Osteocyte (in vitro differentiated cells): ENCODE results near the gene HSD3B2. TPM values are rescaled to one million over a fixed set of nuclear protein-coding genes. Genes with fewer than 3 reads are reported as not detected.

ENCODE experiments used
- DNase-seq: peaks from one replicate; pipeline ENCODE4 v3.0.0; 2021; ENCODE audit warnings: mixed read lengths; ENCODE audit not compliant: unreplicated experiment; ENCODE audit errors: extremely low spot score
- H3K27ac Mint-ChIP-seq: one replicate; pipeline ENCODE4 v1.8.0; 2021; ENCODE audit warnings: mild to moderate bottlenecking, mixed read lengths; ENCODE audit not compliant: unreplicated experiment
- H3K27me3 Mint-ChIP-seq: one replicate; pipeline ENCODE4 v1.8.0; 2021; ENCODE audit warnings: mixed read lengths; ENCODE audit not compliant: unreplicated experiment
- H3K36me3 Mint-ChIP-seq: one replicate; pipeline ENCODE4 v1.8.0; 2021; ENCODE audit warnings: mixed read lengths; ENCODE audit not compliant: unreplicated experiment
- H3K4me1 Mint-ChIP-seq: one replicate; pipeline ENCODE4 v1.8.0; 2021; ENCODE audit warnings: mixed read lengths; ENCODE audit not compliant: unreplicated experiment
- H3K4me3 Mint-ChIP-seq: one replicate; pipeline ENCODE4 v1.8.0; 2021; ENCODE audit warnings: mild to moderate bottlenecking, moderate library complexity, mixed read lengths; ENCODE audit not compliant: unreplicated experiment
- H3K9me3 Mint-ChIP-seq: one replicate; pipeline ENCODE4 v1.8.0; 2021; ENCODE audit warnings: mixed read lengths; ENCODE audit not compliant: unreplicated experiment
- total RNA-seq: library from RNA; stranded (reverse); gene quantifications from 2 replicates; pipeline ENCODE4 v1.2.1, GENCODE V29; 2021
- TF ChIP-seq, protein P1 (sequence below): fragments of 200-600 bp; sonication (generic); IDR thresholded peaks from 2 replicates; pipeline ENCODE4 v1.5.0; 2021; ENCODE audit warnings: antibody characterized with exemption, mild to moderate bottlenecking, moderate library complexity

The HSD3B2 gene
- total RNA-seq, 1 donor from 2014 or later = not detected

- Mint-ChIP-seq H3K36me3 (no peaks in the 10 kb centered on the region), H3K4me1 (no peaks in the 10 kb centered on the region), H3K4me3 (no peak overlapping the region), H3K27me3 (peaks cover 4% of the 10 kb centered on the region), H3K9me3 (no peaks in the 10 kb centered on the region), H3K27ac (no peak overlapping the region)
- TF ChIP-seq, protein P1, sequence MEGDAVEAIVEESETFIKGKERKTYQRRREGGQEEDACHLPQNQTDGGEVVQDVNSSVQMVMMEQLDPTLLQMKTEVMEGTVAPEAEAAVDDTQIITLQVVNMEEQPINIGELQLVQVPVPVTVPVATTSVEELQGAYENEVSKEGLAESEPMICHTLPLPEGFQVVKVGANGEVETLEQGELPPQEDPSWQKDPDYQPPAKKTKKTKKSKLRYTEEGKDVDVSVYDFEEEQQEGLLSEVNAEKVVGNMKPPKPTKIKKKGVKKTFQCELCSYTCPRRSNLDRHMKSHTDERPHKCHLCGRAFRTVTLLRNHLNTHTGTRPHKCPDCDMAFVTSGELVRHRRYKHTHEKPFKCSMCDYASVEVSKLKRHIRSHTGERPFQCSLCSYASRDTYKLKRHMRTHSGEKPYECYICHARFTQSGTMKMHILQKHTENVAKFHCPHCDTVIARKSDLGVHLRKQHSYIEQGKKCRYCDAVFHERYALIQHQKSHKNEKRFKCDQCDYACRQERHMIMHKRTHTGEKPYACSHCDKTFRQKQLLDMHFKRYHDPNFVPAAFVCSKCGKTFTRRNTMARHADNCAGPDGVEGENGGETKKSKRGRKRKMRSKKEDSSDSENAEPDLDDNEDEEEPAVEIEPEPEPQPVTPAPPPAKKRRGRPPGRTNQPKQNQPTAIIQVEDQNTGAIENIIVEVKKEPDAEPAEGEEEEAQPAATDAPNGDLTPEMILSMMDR = no peak
- no peak for DNase-seq
Observed at GRCh38 chr1:119384591-119384990, 30.4 kb upstream of the HSD3B2 start.

DNA sequence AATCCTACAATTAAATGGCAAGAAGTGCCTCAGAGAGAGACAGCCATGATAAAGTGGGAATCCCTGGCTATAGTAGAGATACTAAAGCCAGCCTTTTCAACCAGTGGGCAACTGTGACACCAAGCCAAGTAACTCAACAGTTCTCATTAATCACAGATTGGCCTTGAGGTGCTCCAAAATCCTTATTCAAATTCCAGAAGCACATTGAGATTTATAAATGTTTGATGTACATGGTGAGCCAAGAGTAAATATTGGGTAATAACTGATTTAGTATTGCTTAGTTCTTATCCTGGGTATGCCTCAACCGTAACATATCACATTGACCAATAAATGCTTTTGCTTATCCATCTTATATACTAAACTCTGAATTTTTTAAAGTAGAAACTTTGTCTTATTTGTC is 29.3 kb upstream of the HSD3B2 start:
- no peaks in the 10 kb centered on the region for H3K9me3 Mint-ChIP-seq
- peaks cover under 1% of the 10 kb centered on the region for H3K27me3 Mint-ChIP-seq
- no peak for DNase-seq

GRCh38 chr1:119387858-119388257 is 27.1 kb upstream of the HSD3B2 start:
- Mint-ChIP-seq H3K4me3 (no peak overlapping the region), H3K36me3 (no peaks in the 10 kb centered on the region), H3K9me3 (no peaks in the 10 kb centered on the region), H3K27me3 (no peaks in the 10 kb centered on the region), H3K27ac (no peak overlapping the region), H3K4me1 (peaks cover 3% of the 10 kb centered on the region)
- TF ChIP-seq, protein P1 = no peak
- DNase-seq = no peak

More for the DNA sequence above, 29.3 kb upstream of the HSD3B2 start:
- H3K4me3 Mint-ChIP-seq = no peak overlapping the region
- no peak overlapping the region for H3K27ac Mint-ChIP-seq
- H3K36me3 Mint-ChIP-seq = no peaks in the 10 kb centered on the region
- no peaks in the 10 kb centered on the region for H3K4me1 Mint-ChIP-seq
- TF ChIP-seq, protein P1 = no peak

DNA sequence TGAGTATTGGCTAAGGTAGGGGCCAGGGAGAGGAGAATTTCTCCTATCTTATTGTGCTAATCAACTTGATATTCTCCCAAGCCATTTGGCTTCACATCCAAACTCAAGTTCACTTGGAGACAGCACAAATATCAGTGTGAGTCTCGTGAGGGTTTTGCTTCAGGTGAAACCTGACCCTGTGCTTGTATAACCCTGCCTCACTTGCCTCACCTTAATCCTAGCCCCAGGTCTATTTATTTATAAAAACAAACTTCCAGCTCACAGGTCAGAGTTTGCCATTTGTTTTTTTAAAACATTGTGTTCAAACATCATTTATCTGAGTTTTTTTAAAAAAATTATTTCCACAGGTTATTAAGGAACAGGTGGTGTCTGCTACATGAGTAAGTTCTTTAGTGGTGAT is 26.5 kb upstream of the HSD3B2 start:
- no peak overlapping the region for H3K27ac Mint-ChIP-seq
- peaks cover 3% of the 10 kb centered on the region for H3K4me1 Mint-ChIP-seq
- H3K36me3 Mint-ChIP-seq = no peaks in the 10 kb centered on the region
- no peaks in the 10 kb centered on the region for H3K27me3 Mint-ChIP-seq
- no peak for DNase-seq
- TF ChIP-seq, protein P1 = no peak
- H3K4me3 Mint-ChIP-seq = no peak overlapping the region
- H3K9me3 Mint-ChIP-seq = no peaks in the 10 kb centered on the region

GRCh38 chr1:119390526-119390925 is 24.4 kb upstream of the HSD3B2 start:
- H3K27me3 Mint-ChIP-seq = no peaks in the 10 kb centered on the region
- H3K9me3 Mint-ChIP-seq = no peaks in the 10 kb centered on the region
- TF ChIP-seq, protein P1 = no peak
- peaks cover 3% of the 10 kb centered on the region for H3K4me1 Mint-ChIP-seq
- H3K4me3 Mint-ChIP-seq = no peak overlapping the region
- no peaks in the 10 kb centered on the region for H3K36me3 Mint-ChIP-seq
- no peak overlapping the region for H3K27ac Mint-ChIP-seq
- no peak for DNase-seq
